T-helper 17 cell (primary cell): ENCODE measurements around the gene PTPRN2. TPM values are rescaled to one million over a fixed set of nuclear protein-coding genes. Genes with fewer than 3 reads are reported as not detected.

Source experiments
- ATAC-seq: fragments of 150-1000 bp; cut with Tn5 transposase; 2 replicates; pipeline ENCODE4 v1.10.0; 2021; ENCODE audit warnings: mild to moderate bottlenecking, moderate library complexity
- DNase-seq, 3 donors: peaks; one replicate each; pipeline versions ENCODE4 v3.0.0 to v3.0.0-alpha.2; 2020 to 2021
- H3K9me3 ChIP-seq: one replicate; pipeline ENCODE4 v1.7.0; 2013; ENCODE audit warnings: low read length, mild to moderate bottlenecking; ENCODE audit not compliant: control insufficient read depth, poor library complexity, severe bottlenecking
- H3K27ac Mint-ChIP-seq: one replicate; pipeline ENCODE4 v1.8.0; 2022; ENCODE audit warnings: mild to moderate bottlenecking, moderate library complexity, mixed read lengths
- H3K27me3 Mint-ChIP-seq: one replicate; pipeline ENCODE4 v1.8.0; 2022; ENCODE audit warnings: mixed read lengths
- H3K36me3 Mint-ChIP-seq: one replicate; pipeline ENCODE4 v1.8.0; 2022; ENCODE audit warnings: low read depth, mixed read lengths
- H3K4me1 Mint-ChIP-seq: one replicate; pipeline ENCODE4 v1.8.0; 2022; ENCODE audit warnings: mild to moderate bottlenecking, mixed read lengths
- H3K4me3 Mint-ChIP-seq: one replicate; pipeline ENCODE4 v1.8.0; 2022; ENCODE audit warnings: mild to moderate bottlenecking, moderate library complexity, mixed read lengths
- total RNA-seq, 4 donors: library from RNA in 2 of 4; stranded (reverse) in 2 of 4; gene quantifications; one replicate each; pipeline ENCODE4 v1.2.3 and lab custom pipeline; 2022 to 2026

The PTPRN2 gene
- total RNA-seq, 2 donors from 2014 or later = 0.42 to 0.57 TPM

DNA sequence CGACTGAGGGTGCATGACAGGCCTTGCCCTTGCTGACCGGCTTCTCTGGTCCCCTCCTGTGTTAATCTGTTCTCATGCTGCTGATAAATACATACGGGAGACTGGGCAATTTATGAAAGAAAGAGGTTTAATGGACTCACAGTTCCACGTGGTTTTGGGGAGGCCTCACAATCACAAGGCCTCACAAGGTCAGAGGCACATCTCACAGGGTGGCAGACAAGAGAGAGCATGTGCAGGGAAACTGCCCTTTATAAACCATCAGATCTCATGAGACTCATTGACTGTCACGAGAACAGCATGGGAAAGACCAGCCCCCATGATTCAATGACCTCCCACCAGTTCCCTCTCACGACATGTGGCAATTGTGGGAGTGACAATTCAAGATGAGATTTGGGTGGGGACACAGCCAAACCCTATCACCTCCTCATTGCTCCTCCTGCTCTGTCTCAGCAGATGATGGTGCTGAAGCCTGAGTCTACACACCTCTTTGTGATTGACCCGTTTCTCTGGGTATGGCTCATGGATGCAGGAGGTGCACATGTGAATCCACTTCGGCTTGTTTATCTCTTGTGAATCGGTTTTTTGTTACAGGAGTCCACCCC is 703.1 kb downstream of the PTPRN2 start:
- no peaks in the 10 kb centered on the region for H3K9me3 ChIP-seq
- DNase-seq (no peak), ATAC-seq (no peak)
- peaks cover under 1% of the 10 kb centered on the region for H3K4me1 Mint-ChIP-seq
- peaks cover 7% of the 10 kb centered on the region for H3K27me3 Mint-ChIP-seq
- no peak overlapping the region for H3K27ac Mint-ChIP-seq
- H3K36me3 Mint-ChIP-seq = no peaks in the 10 kb centered on the region
- no peak overlapping the region for H3K4me3 Mint-ChIP-seq

- H3K9me3 ChIP-seq = no peaks in the 10 kb centered on the region
- Mint-ChIP-seq H3K27ac (no peak overlapping the region), H3K4me3 (no peak overlapping the region), H3K4me1 (peaks cover 3% of the 10 kb centered on the region), H3K36me3 (no peaks in the 10 kb centered on the region), H3K27me3 (no peaks in the 10 kb centered on the region)
- DNase-seq (no peak), ATAC-seq (peak; percentile 50)
Measured at GRCh38 chr7:157881048-157881771, 706.4 kb downstream of the PTPRN2 start.

DNA sequence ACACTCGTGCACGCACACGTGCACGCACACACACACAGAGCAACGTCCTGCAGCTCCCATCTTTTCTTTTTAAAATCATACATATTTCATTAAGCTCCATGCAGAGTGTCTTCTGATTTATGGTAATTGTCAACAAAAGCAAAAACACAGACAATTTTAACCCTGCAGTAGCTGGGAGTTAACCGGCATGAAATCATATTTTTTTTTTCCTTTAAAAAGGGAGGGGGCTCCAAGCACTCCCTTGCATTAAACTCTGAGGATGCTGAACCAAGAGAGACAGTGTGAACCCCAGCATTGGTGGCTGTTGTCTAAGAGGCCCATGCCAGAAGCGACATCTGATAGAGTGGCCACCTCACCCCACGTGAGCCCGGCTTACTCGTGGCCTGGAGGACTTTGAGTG is 708.2 kb downstream of the PTPRN2 start:
- DNase-seq (no peak), ATAC-seq (no peak)
- no peaks in the 10 kb centered on the region for H3K9me3 ChIP-seq
- no peaks in the 10 kb centered on the region for H3K27me3 Mint-ChIP-seq
- H3K36me3 Mint-ChIP-seq = no peaks in the 10 kb centered on the region
- peaks cover 13% of the 10 kb centered on the region for H3K4me1 Mint-ChIP-seq
- H3K4me3 Mint-ChIP-seq = no peak overlapping the region
- no peak overlapping the region for H3K27ac Mint-ChIP-seq

DNA sequence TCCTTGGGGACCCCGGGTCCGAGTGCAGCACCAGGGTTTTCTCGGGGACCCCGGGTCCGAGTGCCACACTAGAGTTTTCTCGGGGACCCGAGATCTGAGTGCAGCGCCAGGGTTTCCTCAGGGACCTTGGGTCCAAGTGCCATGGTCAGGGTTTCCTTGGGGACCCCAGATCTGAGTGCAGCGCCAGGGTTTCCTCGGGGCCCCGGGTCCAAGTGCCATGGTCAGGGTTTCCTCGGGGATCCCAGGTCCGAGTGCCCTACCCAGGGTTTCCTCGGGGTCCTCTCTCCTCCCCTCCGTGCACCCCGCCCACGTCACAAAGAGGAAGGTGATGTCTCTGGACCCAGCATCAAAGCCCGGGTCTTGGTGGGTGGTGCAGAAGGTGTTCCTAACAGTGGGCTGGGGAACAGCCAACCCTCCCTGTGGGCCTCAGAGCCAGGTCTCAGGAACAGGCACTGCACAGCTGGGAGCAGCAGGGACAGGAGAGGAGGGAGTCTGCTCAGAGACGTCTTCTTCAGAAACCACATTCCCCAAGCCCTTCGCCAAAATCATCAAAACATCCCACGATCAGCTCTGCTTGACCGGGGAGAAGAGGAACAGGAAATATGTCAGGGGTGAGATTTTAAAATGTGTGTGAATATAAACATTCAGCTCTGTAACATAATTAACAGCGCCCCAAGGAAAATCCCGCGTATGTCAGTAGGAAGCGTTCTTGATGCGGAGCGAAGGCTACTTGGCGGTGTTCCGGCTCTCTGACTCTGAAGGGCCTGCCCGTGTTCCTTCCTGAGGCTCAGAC is 710.1 kb downstream of the PTPRN2 start:
- no peak for DNase-seq
- Mint-ChIP-seq H3K4me1 (peaks cover 13% of the 10 kb centered on the region), H3K27me3 (no peaks in the 10 kb centered on the region), H3K4me3 (no peak overlapping the region), H3K36me3 (no peaks in the 10 kb centered on the region), H3K27ac (no peak overlapping the region)
- no peak for ATAC-seq
- H3K9me3 ChIP-seq = no peaks in the 10 kb centered on the region

DNA sequence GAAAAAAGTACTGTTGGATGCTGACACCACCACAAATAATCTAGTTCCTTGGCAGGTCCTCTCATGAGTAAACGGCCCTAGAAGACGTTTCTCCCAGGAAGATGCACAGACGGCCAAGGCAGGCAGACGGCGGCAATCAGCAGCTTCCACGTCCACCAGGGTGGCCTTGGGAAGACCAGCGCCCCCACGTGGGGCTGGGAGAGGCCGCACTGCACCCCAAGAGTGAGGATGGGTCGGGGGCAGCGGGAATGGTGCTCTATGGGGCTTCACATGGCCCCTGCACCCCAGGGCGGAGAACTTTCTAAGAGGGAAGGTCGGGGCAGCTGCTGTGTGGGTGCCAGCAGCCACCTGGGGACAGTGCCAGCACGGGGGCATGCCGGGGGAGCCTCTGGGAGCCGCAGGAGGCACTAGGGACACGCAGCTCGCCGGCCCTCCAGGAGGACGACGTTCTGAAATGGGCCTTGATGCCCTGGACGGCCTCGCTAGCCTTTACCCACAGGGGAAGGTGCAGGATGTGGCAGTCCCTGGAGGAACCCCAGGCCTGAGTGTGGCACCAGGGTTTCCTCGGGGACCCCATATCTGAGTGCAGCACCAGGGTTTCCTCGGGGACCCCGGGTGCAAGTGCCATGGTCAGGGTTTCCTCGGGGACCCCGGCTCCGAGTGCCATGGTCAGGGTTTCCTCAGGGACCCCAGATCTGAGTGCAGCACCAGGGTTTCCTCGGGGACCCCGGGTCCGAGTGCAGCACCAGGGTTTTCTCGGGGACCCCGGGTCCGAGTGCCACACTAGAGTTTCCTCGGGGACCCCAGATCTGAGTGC is 710.9 kb downstream of the PTPRN2 start:
- ATAC-seq (no peak), DNase-seq (no peak)
- H3K9me3 ChIP-seq = no peaks in the 10 kb centered on the region
- H3K36me3 Mint-ChIP-seq = no peaks in the 10 kb centered on the region
- peaks cover 15% of the 10 kb centered on the region for H3K4me1 Mint-ChIP-seq
- H3K4me3 Mint-ChIP-seq = no peak overlapping the region
- H3K27ac Mint-ChIP-seq = no peak overlapping the region
- H3K27me3 Mint-ChIP-seq = no peaks in the 10 kb centered on the region

DNA sequence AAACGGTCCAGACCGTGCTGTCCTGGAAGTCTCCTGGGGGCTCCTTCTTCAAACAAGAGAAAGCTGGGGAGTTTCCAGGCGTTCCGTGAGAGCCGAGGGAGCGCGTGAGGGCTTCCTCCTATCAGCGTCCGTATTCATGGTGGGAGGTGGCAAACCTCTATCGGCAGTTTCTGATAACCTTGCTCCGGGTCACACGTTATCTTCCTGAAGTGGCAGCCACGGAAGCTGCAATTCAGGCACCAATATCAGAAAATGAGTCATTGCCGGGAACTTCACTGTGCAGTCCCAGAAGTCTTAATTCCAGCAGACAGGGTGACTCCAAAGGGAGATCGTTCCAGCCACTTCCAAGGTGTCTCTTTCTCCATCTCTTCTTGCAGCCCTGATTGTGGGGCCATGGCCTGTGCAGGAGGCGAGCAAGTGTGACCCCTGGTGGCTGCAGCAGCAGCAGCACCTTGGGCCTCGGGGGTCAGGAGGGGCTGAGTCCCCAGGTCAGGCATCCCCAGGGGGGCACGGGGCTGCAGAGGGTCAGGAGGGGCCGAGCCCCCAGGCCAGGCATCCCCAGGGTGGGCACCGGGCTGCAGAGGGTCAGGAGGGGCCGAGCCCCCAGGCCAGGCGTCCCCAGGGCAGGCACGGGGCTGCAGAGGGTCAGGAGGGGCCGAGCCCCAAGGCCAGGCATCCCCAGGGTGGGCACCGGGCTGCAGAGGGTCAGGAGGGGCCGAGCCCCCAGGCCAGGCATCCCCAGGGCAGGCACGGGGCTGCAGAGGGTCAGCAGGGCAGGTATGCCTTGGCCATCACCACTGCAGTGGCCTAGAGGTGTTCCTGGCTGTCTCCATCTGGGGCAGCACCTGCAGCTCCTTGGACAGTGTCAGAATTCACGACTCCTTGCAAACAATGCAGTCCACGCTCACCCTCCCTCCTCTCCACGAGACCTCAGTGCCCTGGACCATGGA is 712.1 kb downstream of the PTPRN2 start:
- H3K9me3 ChIP-seq = no peaks in the 10 kb centered on the region
- Mint-ChIP-seq H3K36me3 (no peaks in the 10 kb centered on the region), H3K4me3 (peak overlapping the region; percentile 79), H3K27ac (no peak overlapping the region), H3K27me3 (no peaks in the 10 kb centered on the region), H3K4me1 (peaks cover 18% of the 10 kb centered on the region)
- DNase-seq = peak; percentile 25 to 41 (median 26)
- peak; percentile 86 for ATAC-seq

- no peaks in the 10 kb centered on the region for H3K9me3 ChIP-seq
- DNase-seq (no peak), ATAC-seq (peak; percentile 60)
- Mint-ChIP-seq H3K27ac (peak overlapping the region; percentile 65), H3K4me3 (peak overlapping the region; percentile 79), H3K36me3 (no peaks in the 10 kb centered on the region), H3K4me1 (peaks cover 18% of the 10 kb centered on the region), H3K27me3 (no peaks in the 10 kb centered on the region)
Measured at GRCh38 chr7:157874870-157875229, 712.8 kb downstream of the PTPRN2 start.

DNA sequence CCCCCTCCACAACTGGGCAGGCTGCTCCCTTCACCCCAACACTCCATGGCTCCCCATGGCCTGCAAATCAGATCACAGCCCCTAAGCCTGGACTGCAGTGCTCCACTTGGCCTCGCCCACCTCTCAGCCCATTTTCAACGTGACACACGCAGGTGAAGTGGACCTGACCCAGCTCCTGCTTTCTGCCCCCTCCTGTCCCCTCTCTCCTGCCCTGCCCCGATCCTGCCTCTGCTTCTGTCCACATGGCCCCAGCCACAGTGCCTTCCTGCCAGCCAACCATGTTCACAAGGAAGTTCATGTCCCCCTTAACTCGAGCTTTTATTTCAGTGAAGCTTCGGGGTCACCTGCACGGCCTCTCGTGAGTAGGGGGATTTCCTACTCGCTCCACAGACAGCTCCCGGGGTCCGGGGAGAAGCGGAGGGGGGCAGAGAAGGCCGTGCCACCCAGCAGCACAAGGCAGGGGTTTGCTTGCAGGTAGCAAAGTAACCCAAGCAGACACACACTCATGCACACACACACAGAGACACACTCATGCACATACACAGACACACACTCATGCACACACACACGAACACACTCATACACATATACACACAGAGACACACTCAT is 713.3 kb downstream of the PTPRN2 start:
- ATAC-seq = no peak
- H3K27me3 Mint-ChIP-seq = no peaks in the 10 kb centered on the region

DNA sequence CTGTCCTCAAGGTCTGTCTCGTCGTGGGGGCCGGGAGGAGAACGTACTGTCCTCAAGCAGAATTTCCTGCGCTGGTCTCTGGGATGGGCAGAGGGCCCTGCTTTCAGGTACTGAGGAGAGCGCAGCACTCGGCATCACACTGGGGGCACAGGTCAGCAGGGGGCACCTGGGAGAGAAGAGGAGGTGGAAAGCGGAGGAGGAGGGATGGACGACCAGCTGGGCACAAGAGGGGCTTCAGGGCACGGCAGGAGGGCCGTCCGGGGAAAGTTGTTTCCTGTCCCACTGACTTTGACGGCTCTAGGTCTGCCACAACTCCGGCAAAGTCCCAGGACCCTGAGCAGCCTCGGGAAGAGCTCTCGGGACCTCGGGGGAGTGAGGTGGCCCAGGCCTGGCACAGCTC is 714.0 kb downstream of the PTPRN2 start:
- Mint-ChIP-seq H3K27ac (no peak overlapping the region), H3K4me3 (no peak overlapping the region), H3K27me3 (no peaks in the 10 kb centered on the region), H3K4me1 (peaks cover 18% of the 10 kb centered on the region), H3K36me3 (no peaks in the 10 kb centered on the region)
- DNase-seq (no peak), ATAC-seq (no peak)
- no peaks in the 10 kb centered on the region for H3K9me3 ChIP-seq

More for the DNA sequence above, 713.3 kb downstream of the PTPRN2 start:
- peaks cover 18% of the 10 kb centered on the region for H3K4me1 Mint-ChIP-seq
- H3K36me3 Mint-ChIP-seq = no peaks in the 10 kb centered on the region
- H3K4me3 Mint-ChIP-seq = peak overlapping the region; percentile 79
- H3K27ac Mint-ChIP-seq = peak overlapping the region; percentile 65
- no peaks in the 10 kb centered on the region for H3K9me3 ChIP-seq
- no peak for DNase-seq

- H3K27me3 Mint-ChIP-seq = no peaks in the 10 kb centered on the region
- DNase-seq (no peak), ATAC-seq (no peak)
- H3K27ac Mint-ChIP-seq = peak overlapping the region; percentile 3
- peaks cover 18% of the 10 kb centered on the region for H3K4me1 Mint-ChIP-seq
- H3K36me3 Mint-ChIP-seq = no peaks in the 10 kb centered on the region
- no peaks in the 10 kb centered on the region for H3K9me3 ChIP-seq
- no peak overlapping the region for H3K4me3 Mint-ChIP-seq
Measured at GRCh38 chr7:157873181-157873580, 714.4 kb downstream of the PTPRN2 start.

GRCh38 chr7:157872447-157872846 is 715.2 kb downstream of the PTPRN2 start:
- no peak overlapping the region for H3K27ac Mint-ChIP-seq
- no peaks in the 10 kb centered on the region for H3K27me3 Mint-ChIP-seq
- H3K36me3 Mint-ChIP-seq = no peaks in the 10 kb centered on the region
- ATAC-seq = no peak
- peaks cover 18% of the 10 kb centered on the region for H3K4me1 Mint-ChIP-seq
- no peaks in the 10 kb centered on the region for H3K9me3 ChIP-seq
- H3K4me3 Mint-ChIP-seq = no peak overlapping the region
- DNase-seq = no peak

DNA sequence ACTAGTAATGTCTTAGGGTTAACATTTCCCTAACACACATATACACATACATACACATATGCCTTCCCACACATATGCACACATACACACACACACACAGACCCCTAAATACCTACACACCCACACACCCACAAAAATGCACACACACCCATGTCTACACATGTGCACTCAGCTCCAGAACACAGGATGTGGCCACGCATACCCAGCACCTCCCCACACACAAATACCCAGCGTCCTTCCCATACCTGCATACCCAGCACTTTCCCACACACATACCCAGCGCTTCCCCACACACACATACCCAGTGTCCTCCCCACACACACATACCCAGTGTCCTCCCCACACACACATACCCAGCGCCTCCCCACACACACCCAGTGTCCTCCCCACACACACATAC is 715.9 kb downstream of the PTPRN2 start:
- no peak overlapping the region for H3K4me3 Mint-ChIP-seq

More for the DNA sequence above, 715.9 kb downstream of the PTPRN2 start:
- DNase-seq (no peak), ATAC-seq (no peak)
- peak overlapping the region; percentile 3 for H3K27ac Mint-ChIP-seq
- no peaks in the 10 kb centered on the region for H3K9me3 ChIP-seq
- no peaks in the 10 kb centered on the region for H3K27me3 Mint-ChIP-seq
- no peaks in the 10 kb centered on the region for H3K36me3 Mint-ChIP-seq
- H3K4me1 Mint-ChIP-seq = peaks cover 18% of the 10 kb centered on the region
